HS-5 (cell line): Measurements from ENCODE around the gene PLXNA2.
A peak's percentile ranks its signal among the peaks of the same experiment; 100 is the strongest.

Experiments
- DNase-seq: peaks from one replicate; pipeline ENCODE4 v3.0.0-alpha.2; 2012; ENCODE audit warnings: low read depth

The PLXNA2 gene

DNA sequence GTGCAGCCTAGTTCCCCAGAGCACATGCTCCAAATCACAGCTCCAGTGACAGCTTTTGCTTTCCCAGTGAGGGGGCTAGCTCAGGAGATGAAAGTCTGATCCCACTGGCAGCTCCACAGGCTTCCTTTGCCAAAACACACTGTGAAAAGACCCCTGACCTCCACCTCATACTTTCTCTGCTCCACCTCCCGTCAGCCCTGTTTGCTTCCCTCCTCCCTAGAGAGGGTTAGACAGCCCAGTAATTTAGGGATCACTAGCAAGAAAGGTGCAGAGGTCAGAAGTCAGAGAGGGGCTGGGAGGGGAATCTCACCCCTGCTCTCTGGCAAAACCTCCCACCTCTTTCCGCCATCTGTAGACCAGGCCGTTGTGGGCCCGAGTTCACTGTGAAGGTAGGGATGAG, 62.8 kb downstream of the PLXNA2 start:
- no peak for DNase-seq

DNA sequence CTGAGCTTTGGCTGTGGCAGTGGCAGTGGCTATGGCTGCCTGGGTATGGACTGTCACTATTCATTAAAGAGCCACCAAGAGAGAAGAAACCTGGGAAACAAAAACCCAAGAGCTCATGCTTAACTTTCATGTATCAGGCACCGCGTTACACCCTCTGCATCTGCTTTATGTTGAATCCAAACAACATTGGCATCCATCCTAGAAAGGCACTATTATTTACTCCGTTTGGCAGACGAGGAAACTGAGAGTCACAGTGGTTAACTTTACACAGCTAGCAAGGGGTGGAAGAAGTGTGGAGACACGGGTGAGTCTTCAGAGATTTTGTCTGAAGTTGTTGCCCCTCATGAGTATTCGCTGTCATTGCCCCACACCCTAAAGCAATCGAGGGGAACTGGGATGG, 63.8 kb downstream of the PLXNA2 start:
- no peak for DNase-seq

GRCh38 chr1:208179961-208180409, 64.2 kb downstream of the PLXNA2 start:
- DNase-seq = no peak

GRCh38 chr1:208179263-208179816, 64.8 kb downstream of the PLXNA2 start:
- DNase-seq = no peak

GRCh38 chr1:208178091-208178529, 66.1 kb downstream of the PLXNA2 start:
- no peak for DNase-seq

GRCh38 chr1:208177656-208178055, 66.5 kb downstream of the PLXNA2 start:
- no peak for DNase-seq

DNA sequence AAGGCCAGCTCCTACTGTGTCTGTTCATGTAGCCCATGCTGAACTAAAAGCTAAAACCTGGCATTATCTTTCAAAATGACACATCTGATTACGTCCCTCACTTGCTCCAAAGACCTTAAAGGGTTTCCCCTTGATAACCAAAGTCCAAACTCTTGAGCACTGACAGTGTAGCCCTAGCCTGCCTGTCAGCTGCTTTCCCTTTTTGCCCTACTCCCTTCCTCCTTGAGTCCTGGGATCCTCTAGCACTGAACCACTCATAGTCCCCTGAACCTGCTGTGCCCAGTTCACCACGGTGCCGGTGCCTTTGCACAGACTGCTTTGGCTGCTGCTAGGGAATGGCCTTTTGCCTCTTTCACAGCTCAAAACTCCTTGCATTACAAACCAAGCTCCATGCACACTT, 67.5 kb downstream of the PLXNA2 start:
- DNase-seq = no peak

DNA sequence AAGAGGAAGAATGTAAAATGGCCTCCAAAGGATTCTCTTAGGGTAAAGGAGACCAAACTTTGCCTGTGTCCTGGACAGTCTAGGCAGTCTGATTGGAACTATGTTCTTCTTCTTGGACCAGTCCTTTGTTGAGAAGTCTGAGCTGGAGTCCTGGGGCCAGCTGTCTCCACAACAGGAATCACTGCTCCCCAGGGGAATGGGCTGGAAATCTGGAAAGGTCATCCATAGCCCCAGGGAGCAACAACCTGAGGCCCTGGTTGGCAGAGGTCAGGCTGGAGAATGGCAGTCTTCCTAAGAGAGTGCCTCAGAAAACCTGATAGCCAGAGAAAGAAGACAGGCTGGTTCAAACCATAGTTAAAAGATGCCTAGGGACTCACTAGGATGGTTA, 68.7 kb downstream of the PLXNA2 start:
- no peak for DNase-seq

- no peak for DNase-seq
Observed at GRCh38 chr1:208174731-208175507, 69.3 kb downstream of the PLXNA2 start.

DNA sequence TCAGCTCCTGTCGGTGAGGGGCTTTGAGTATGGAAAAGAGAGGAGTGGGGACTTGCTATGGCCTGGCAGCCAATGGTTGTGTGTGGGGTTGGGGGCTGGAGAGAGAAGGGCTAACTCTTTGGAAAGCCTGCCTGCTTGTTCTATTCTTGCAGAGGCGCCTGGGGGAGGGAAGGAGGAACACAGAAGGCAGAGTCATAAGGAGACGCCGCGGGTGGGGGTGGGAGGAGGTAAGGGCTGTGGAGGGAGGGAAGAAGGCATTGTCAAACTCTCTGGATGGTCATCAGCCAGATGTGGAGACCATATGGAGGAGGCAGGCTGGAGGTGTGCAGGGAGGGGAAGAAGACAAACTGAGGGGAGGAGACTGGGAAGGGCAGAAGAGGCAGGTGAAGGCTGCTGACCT, 70.0 kb downstream of the PLXNA2 start:
- no peak for DNase-seq

DNA sequence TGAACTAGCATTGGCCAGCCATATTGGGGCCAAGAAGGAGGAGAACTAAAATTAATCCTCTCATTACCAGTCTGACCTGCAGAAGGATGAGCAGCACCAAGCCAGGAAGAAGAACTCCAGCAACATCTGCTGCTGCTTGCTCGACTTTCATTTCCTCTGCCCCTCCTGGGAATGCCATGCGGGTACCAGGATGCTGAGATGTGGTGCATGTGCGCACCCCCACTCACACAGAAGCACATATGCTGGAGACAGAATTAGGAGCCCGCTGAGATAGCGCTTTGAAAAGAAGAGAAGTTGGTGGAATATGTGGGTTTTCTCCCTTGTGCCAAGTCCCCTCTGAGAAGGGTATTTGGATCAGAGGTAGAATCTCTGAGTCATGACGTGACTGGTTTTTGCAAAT, 70.4 kb downstream of the PLXNA2 start:
- no peak for DNase-seq

DNA sequence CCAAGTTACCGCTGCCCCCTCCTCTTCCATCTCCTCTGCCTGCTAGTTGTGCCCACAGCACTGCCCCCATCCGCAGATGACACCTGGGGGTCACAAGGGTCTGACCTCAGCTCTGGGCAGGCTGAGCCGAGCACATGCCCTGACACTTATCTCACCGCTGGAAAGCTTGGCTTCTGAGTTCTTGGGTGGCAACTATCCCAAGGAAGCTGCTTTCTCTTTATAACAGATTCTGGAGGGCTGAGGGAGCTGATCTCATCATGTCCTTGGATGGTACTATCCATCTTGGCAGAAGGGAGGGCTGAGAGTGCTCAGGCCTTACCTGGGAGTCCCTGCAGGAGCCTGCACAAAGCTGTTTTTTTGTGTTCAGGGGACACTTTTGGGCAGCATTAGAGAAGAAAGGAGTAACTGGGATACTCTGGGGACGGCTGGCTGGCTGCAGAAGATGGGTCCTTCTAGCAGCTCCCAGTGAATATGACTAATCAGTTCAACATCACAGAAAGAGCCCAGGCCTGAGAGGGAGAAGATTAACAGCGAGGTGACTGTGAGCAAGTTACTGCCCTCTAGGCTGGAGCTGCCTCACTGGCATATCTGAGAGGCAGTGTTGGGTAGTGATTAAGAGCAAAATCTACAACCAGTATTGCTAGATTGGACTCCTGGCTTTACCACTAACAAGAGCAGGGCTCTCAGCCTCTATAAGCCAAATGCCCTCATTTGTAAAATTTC, 71.6 kb downstream of the PLXNA2 start:
- no peak for DNase-seq

- no peak for DNase-seq
Observed at GRCh38 chr1:208171616-208172422, 72.4 kb downstream of the PLXNA2 start.

- no peak for DNase-seq
Observed at GRCh38 chr1:208170252-208170651, 73.9 kb downstream of the PLXNA2 start.

DNA sequence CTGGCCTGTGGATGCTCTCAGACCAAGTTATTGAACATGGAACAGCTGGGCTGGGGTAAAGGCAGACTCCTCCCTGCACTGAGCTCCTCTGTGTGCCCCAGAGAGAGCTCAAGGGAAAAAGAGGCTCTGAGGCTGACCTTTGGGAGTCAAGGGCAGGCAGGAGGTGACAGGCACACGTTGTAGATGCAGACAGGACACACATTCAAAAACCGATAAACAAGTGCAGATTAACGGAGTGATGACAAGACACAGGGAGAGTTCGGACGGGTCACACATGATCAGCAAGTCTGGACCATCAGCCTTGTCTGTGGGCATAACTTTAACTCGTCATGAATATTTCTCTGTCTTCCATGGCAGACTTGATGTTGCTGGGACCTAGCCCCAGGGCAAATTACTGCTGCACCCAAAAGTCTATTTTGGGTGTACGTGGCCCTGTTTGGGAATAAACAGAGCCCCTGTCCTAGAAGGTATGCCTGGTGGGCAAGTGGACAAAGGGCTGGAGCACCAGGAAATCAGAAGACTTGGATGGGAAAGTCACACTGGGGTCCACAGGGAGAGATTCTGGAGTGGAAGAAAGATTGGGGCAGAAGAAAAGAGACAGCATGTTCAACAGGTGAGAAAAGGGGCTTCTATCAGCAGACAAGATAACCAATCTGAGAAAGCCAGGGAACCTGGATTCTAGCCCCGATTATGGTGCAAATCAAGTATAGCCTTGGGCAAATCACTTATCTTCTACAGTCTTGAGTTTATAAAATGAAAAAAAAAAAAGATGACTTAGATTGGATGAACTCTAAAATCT, 74.9 kb downstream of the PLXNA2 start:
- DNase-seq = no peak

DNA sequence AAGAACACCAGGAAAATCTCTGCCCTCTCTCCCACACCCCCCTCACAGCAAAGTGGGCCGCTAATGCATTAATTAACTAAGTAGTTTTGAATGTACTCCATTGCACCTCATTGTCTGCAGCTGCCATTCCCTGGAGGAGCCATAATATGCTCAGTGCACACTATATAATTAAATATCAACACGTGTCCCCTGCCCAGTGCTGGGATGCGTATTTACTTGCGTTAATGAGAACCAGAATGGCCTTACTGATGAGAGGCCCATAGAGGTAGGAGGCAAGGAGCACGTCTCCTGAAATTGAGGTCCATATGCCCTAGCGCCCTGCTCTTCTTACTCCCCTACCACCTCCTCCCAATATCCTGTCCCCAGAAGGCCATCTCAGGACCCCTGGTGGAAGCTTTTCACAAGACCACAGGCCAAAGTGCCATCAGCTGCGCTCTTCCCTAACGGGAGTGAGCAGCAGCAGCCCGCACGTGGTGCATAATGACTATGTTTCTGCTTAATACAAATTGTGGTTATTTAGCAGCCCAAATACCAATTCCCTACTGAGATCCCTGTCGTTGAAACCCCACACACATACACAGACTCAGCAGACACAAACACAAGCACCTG, 76.8 kb downstream of the PLXNA2 start:
- no peak for DNase-seq

GRCh38 chr1:208166340-208167138, 77.6 kb downstream of the PLXNA2 start:
- no peak for DNase-seq

DNA sequence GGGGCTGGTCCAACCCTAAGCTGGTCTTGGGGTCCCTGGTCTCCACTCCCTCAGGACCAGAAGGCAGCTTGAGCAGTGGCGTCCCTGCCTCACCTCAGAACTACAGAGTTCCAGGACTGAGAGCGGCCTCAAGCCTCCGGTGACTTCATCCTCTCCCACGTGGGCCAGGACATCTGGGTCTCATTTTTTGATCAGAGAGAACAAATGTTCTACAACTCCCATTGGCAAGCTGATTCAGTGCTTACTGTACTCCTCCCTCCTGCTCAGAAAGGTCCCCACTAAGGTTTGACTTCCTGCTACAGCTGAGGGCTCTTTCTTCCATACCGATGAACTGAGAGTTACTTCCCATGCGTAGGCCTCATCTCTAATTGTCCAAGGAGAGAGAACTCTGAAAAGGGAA, 78.5 kb downstream of the PLXNA2 start:
- DNase-seq = peak; percentile 49

DNA sequence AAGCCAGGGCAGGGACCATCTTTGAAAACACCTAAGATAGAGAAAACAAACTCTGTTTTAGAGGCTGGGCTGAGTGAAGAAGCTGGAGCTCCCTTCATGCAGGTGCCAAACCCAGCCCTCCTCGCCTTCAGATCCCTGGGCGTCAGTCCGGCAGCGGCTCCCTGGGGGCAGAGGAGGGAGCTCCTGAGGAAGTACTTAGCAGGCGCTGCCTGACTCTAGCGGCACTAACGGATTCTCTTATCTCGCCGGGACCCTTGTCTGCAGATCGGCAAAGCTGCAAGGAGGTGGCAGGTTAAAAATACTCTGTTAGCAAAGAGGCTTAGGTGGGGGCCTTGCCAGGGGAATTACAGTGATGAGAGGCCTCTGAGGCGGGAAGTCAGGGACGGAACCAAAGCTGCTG, 79.6 kb downstream of the PLXNA2 start:
- no peak for DNase-seq

DNA sequence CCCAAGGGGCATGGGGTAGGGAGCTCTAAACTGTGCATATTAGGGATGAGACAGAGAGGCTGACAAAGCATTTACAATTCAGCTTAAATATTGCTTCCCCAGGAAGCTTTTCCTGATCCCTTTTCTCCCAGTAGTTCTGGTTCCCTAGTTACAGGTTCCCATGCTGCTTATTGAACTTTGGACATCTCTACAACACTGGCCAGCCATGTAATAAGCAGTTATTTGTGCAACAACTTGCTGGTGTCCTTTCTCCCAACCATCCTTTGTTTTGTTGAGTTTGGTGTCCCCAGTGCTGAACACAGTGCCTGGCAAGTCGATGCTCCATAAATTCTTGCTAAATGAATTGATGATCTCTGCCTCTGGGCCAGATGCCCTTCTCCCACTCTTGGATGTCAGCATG, 80.6 kb downstream of the PLXNA2 start:
- DNase-seq = no peak
